ENCODE measurements around the gene EFNA2.

- TF ChIP-seq EZH2 (IDR thresholded peaks at IDR 0.05; ENCODE audit: low read length, unreplicated experiment) (no peak), CTCF (conservative IDR thresholded peaks at IDR 0.05; ENCODE audit: low read depth, low read length) (no peak), EZH2phosphoT487 (IDR thresholded peaks at IDR 0.05; ENCODE audit: borderline replicate concordance, low read length) (no peak)
Measured at GRCh38 chr19:1321539-1321938, 35.9 kb downstream of the EFNA2 start.

Measured in PC-3 (cell line).